GM19238 (cell line): ENCODE measurements around the gene INF2.
A peak's percentile ranks its signal among the peaks of the same experiment; 100 is the strongest.
"Not testable (repeated sequence)": the region's sequence is repeated elsewhere in the genome, so short reads cannot be mapped to it uniquely, and the experiment has no call there.

Source experiments
- DNase-seq: peaks from one replicate; pipeline ENCODE4 v3.0.0; 2011; ENCODE audit warnings: low spot score; ENCODE audit not compliant: insufficient read length

INF2 gene

GRCh38 chr14:104689109-104689880, at the start of gene INF2:
Gene INF2 (plus strand): TSS chr14:104689618. CDS start chr14:104701366, 11,748 bp downstream.
- peak; percentile 91 for DNase-seq

GRCh38 chr14:104639885-104640548, 49.4 kb upstream of the INF2 start:
- peak; percentile 78 for DNase-seq

DNA sequence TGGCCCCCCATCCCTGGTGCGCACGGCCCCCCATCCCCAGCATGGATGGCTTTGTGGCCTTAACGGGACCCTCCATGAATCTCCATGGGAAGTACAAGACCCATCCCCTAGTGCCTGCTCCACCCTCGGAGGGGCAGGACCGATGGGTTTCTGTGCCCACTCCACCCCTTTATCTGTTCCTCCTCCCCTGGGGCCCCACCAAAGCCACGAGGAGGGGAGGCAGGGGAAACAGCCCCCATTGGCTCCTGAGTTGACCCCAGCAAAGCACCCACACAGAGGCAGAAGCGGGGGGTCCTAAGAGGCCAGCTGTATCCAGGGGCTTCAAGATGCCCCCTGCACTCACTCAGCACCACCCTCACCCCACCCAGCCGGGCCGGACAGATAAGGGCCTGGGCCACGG, 48.7 kb upstream of the INF2 start:
- DNase-seq = no peak

DNA sequence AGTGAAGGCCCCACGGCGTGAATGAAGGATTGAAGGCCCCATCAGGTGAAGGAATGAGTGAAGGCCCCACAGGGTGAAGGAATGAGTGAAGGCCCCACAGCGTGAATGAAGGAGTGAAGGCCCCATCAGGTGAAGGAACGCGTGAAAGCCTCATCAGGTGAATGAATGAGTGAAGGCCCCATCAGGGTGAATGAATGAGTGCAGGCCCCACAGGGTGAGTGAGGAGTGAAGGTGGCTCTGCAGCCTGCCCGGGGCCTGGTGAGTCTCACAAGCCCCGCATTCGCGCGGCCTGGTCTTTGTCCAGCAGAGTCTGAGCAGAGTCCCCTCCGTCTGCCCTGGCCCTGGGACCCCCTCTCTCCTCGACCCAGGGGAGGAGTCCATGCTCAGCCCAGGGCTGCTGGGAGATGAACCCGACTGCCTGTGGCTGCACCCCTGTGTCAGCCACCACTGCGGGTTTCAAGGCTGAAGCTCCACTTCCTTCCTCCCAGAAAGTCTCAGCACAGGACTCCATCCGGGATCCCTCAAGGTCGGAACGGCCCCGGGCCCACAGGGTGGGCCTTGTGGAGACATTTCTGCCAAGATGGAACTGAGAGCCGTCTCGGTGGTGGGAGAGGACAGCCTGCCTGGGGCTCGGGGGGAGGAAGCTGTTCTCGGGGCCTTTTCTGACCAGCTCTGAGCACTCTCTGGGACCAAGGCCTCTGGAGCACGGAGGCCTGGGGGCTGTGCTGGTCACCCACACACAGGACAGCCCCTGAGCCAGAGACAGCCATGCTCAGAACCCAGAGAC, 47.5 kb upstream of the INF2 start:
- no peak for DNase-seq

DNA sequence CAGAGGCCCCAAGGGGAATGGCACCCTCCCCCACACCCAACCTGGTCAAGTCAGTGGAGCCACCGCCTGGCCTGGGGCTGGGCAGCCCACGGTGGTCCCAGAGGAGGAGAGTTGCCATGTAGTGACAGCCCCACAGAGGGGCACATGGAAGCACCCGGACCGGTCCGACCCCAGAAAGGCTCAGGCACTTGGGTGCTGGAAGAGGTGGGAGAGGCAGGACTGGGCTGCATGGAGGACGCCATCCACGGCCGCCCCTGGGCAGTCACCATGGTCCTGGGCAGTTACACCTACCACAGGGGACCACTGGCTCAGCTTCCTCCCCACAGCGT, 46.9 kb upstream of the INF2 start:
- DNase-seq = no peak

GRCh38 chr14:104643306-104643705, 46.1 kb upstream of the INF2 start:
- DNase-seq = no peak

GRCh38 chr14:104644091-104644635, 45.3 kb upstream of the INF2 start:
- no peak for DNase-seq

DNA sequence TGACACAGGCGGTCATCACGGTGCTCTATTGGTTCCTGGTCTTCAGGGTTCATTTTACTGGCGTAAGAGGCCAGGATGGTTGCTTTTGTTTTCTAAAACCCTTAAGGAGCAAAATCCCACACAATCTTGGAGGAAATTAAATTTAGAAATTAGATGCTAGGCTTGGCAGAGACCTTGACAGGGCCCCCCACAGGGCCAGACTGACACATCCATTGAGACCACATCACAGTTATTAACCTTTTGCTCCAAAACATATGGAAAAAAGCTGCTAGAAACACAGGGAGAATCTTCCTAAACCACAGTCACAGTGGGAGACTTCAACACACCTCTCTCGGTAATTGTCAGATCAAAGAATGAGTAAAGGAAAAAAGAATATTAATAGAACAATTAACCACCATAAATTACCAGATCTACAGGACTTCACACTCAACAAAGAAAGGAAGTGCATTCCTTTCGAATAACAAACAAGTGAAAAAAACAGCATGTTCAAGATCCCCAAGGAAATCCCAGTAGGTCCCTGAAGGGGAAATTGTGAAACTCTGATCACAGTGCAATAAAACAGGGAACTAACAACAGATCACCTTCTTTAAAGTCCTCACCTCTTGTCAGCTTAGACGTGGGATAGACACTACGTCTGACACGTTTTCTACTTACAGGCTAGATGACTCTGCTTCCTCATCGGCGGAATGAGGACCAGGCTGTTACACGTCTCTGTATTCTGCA, 44.6 kb upstream of the INF2 start:
- DNase-seq = no peak

- no peak for DNase-seq
Observed at GRCh38 chr14:104647467-104648043, 41.9 kb upstream of the INF2 start.

DNA sequence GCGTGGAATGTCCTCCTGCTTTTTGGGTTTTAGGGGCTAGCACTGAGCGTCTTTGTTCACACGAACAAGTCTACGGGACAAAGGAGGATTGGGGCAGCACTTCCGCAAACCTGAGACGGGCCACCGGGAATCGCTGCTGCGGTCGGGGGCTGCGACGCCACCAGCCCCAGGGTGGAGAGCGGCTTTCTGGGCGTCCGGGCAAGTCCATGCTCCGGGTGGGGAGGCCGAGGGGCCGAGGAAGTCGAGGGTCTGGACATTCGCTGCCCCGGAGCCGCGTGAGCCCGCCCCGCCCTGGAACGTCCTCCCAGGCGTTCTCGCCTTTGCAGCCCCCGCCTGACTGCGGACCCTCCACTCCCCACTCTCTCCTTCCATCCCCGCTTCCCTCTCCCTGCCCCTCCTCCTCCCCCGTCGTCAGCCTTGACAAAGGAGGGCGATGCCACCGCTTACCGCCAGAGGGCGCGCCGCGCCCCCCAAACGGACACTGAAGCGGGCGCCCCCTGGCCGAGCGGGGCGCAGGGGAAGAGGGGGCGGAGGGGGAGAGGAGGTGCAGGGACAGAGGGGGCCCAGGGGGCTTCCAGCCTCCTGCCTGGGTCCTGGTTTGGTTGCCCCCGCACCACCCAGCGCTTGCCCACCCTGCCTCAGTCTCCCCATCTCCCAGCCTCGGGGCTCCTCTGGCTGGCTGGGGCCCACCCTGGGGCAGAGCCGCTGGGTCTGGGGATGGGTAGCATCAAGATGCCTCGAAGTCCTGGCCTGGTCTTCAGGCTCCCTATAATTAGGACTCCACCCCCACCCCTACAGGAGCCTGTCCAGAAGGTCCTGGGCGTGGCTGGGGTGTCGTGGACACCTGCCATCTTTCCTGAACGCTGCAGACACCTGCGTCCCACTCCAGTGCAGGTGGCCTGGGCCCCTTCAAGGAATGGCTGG, 39.1 kb upstream of the INF2 start:
- DNase-seq = peak; percentile 86

- DNase-seq = no peak
Observed at GRCh38 chr14:104650981-104651875, 38.2 kb upstream of the INF2 start.

GRCh38 chr14:104651876-104652260, 37.5 kb upstream of the INF2 start:
- no peak for DNase-seq

- no peak for DNase-seq
Observed at GRCh38 chr14:104652386-104652785, 37.0 kb upstream of the INF2 start.

- not testable (repeated sequence) for DNase-seq
Observed at GRCh38 chr14:104653130-104653920, 36.1 kb upstream of the INF2 start.

GRCh38 chr14:104654119-104654518, 35.3 kb upstream of the INF2 start:
- DNase-seq = no peak

- no peak for DNase-seq
Observed at GRCh38 chr14:104655128-104655848, 34.1 kb upstream of the INF2 start.

- no peak for DNase-seq
Observed at GRCh38 chr14:104656014-104656714, 33.3 kb upstream of the INF2 start.
